GM18526 (cell line): Measurements from ENCODE around the gene HMOX2.

Experiments
- POLR2A ChIP-seq: IDR thresholded peaks from 3 replicates; pipeline ENCODE4 v1.6.1; 2011; ENCODE audit not compliant: insufficient read length; ENCODE audit errors: extremely low read depth

The HMOX2 gene

DNA sequence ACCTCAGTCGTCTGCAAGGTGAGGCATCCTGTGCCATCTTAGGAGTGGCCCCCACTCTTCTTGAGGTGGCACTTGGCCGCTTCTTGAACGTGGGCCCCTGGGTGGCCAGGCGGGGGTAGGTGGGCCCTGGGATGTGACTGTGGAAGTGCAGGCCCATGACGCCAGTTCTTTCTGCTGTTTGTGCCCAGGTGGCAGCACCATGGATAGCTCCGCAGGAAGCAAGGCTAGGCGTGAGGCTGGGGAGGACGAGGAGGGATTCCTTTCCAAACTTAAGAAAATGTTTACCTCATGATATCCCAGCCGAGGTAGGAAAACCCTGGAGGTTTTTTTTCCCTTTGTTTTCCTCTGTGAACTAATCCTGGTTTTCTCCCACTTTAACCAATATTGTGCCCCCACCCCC, 21.6 kb upstream of the HMOX2 start:
- no peak for TF ChIP-seq POLR2A

- no peak for TF ChIP-seq POLR2A
Measured at GRCh38 chr16:4455081-4455480, 21.1 kb upstream of the HMOX2 start.

GRCh38 chr16:4455951-4456350, 20.2 kb upstream of the HMOX2 start:
- TF ChIP-seq POLR2A: no peak

- no peak for TF ChIP-seq POLR2A
Measured at GRCh38 chr16:4460936-4461249, 15.3 kb upstream of the HMOX2 start.

DNA sequence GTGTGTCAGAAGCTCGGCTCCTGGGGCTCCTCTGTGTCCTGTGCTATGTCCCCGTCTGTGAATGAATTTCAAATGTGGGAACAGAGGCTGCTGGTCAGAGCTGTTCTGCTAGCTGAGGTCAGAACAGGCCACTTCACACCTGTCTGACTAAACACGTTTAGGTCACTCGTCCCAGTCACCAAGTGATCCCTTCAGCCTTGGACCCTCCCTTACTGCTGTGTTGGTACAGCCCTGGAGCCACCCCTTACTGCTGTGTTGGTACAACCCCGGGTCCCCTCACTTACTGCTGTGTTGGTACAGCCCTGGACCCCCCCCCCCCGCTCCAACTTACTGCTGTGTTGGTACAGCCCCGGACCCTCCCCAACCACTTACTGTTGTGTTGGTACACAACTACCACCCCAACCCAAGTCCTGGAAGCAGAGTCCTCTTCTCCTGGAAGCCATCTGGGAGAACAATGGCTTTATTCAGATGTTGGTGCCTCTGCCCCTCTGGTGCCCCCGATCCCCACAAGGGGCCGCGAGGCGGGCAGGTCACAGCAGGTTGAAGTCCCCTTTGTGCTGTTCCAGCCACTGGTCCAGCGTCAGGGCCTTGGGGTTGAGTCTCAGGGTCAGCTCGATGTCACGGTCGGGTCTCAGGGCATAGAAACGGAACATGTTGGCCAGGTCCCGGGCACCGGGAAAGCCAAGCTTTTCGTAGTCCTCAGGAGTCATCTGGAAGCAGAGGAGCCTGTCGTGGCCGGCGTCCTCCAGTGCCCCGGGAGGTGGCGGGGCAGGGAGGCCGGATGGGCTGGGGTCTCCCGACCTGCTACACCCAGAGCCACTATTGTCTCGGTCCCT, 14.7 kb upstream of the HMOX2 start:
- TF ChIP-seq POLR2A: no peak

DNA sequence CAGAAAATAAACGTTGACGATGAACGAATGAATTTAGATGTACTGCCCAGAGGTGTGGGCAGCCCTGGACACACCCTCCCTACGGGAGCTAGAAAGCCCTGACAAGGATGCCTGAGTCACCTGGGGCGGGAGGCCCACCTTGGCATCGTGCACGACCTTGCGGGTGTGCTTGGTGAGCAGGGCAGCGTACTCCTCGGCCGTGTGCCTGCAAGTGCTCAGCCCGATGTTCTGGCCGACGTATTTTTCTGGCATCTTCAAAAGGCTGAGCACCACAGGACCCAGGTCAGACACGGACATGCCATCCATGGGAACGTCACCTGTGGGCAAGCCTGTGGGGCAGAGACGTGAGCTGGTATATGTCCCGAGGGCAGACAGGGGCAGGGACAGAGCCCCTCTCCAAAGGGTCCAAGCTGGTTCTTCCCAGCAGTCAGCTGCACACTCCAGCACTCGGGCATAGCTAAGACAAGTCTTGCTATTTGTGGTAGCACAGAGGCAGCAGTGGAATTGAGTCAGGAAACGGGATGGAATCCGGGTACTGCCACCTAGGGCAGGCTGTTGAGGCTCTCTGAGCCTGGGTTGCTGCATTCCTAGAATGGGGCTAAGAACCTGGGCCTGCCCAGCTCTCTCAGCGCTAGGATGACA, 12.6 kb upstream of the HMOX2 start:
- TF ChIP-seq POLR2A: no peak

DNA sequence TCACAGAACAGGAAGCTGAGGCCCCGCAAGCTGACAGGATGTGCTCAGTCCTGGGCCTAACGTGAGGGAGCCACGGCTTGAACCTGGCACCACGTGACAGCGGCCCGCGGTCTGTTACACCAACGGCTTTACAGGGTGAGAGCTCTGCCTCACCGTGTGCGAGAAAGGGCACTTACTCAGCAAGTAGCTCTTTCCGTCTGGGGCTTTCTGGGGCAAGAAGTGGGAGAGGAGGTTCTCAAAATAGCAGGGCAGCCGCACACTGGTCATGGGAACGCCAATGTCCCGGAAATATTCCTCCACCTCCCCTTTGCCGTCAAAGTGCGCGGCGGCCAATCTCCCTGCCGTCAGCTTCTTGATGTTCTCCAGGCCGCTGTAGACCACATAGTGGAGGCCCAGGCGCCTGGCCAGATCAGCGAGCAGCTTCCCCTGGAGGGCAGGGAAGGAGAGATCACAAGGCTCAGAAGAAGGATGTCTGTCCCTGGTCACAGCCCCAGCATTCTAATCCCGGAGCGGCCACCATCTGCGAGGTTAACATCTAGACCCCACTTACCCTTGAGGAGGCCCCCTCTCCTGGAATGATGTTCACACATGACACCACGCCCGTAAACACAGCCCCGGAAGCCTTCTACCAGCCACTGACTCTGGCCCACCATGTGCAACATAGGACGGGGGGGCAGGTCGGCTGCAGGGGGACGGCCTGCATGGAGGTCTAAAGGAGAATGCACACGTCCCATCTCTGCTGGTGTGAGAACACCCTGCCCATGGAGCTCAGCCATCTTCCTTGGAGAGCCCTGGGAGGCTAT, 10.0 kb upstream of the HMOX2 start:
- no peak for TF ChIP-seq POLR2A

GRCh38 chr16:4467916-4468315, 8.3 kb upstream of the HMOX2 start:
- TF ChIP-seq POLR2A: no peak

GRCh38 chr16:4468972-4469371, 7.2 kb upstream of the HMOX2 start:
- no peak for TF ChIP-seq POLR2A

- TF ChIP-seq POLR2A: no peak
Measured at GRCh38 chr16:4471869-4472268, 4.3 kb upstream of the HMOX2 start.

- no peak for TF ChIP-seq POLR2A
Measured at GRCh38 chr16:4472880-4473279, 3.3 kb upstream of the HMOX2 start.

DNA sequence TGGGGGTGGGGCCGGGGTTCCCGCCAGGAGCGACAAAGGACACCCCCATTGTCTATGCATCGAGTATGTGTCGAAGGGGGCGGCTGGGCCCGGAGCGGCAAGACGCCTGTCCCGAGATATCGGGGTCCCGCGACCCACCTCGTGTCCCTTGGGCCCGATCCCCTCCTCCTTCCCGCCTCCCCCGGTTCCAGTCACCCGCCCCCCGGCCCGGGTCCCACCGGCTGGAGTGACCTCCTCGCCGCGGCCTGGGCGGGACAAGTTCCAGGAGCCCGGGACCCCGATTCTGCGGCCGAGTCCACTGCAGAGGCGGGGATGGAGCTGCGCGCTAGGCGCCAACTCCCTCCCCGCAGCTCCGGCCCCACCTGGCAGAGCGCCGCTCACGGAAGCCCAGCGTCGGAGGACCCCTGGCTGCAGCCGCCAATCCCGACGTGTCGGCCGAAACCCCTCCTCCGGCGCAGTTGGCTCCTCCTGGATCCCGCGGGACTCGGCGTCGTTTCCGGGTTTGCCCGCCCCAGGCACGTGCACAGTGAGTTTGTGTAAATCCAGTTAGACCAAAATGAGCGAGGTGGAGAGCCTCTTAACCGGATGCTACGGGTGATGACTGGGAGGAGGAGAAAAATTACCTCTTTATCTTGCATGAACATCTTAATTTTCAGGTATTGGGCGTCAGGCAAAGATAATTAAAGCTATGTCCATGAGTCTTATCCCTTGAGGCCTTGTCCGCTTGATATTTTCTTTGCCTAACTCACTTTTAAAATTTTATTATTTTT, 1.8 kb upstream of the HMOX2 start, which contains the start of gene NMRAL1:
TSS of gene NMRAL1 (minus strand) at position 434 of the 770 bp plus-strand sequence. CDS start 493 bp downstream, outside the sequence.
- TF ChIP-seq POLR2A: peak; percentile 85

- no peak for TF ChIP-seq POLR2A
Measured at GRCh38 chr16:4477966-4478365, 1.8 kb downstream of the HMOX2 start.

DNA sequence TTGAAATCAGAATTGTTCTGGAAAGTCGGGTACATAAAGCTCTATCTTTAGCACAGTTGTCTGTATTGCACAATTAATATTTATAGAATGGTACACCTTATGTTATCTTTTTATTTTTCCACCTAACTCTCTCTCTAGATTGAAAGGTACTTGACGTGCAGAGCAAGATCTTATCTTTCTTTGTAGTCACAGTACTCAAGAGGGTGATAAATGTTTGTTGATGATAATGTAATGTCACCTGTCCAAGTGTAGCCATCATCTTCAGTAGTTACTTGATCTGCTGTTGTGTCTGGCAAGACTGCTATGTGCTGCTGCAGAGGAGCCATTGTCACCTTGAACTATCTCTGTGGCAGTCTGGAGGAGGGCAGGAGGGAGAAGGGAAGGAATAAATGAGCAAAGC, 5.3 kb downstream of the HMOX2 start:
- TF ChIP-seq POLR2A: no peak

DNA sequence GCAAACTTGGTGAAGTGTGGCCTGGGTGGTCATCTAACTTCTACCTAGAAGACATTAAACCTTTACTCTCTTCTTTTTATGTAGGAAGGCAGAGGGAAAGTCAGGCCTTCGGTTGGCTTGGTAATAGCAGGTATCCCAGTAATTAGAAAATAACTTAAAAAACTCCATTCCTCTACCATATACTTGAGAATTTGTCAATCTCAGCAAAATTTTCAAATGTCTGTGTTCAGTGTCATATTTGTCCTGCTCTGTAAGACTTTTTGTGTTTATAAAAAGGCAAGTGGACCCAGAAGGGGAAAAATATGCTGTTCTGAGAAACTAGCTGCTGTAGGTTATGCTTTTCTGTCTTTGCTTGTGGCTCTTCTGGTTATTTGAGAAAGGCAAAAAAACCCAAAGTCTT, 5.8 kb downstream of the HMOX2 start:
- no peak for TF ChIP-seq POLR2A
